IPS DF 6.9 (cell line): Measurements from ENCODE around the gene CBFA2T2.
"Not testable (repeated sequence)": the region's sequence is repeated elsewhere in the genome, so short reads cannot be mapped to it uniquely, and the experiment has no call there.

Experiments used
- DNase-seq: peaks from one replicate; pipeline ENCODE4 v3.0.0-alpha.2; 2013; ENCODE audit warnings: low read depth, low spot score
- H3K27ac ChIP-seq: one replicate; pipeline ENCODE4 v1.5.1; 2013; ENCODE audit warnings: low read length, control low read depth
- H3K27me3 ChIP-seq: 2 replicates; pipeline ENCODE4 v1.6.1; 2013; ENCODE audit warnings: mild to moderate bottlenecking, low read length; ENCODE audit not compliant: control insufficient read depth, insufficient read depth
- H3K36me3 ChIP-seq: 2 replicates; pipeline ENCODE4 v1.6.1; 2013; ENCODE audit warnings: low read length; ENCODE audit not compliant: control insufficient read depth, insufficient read depth
- H3K4me1 ChIP-seq: 2 replicates; pipeline ENCODE4 v1.6.1; 2013; ENCODE audit warnings: low read length; ENCODE audit not compliant: control insufficient read depth, insufficient read depth
- H3K4me3 ChIP-seq: 2 replicates; pipeline ENCODE4 v1.5.1; 2013; ENCODE audit warnings: mild to moderate bottlenecking, low read length
- H3K9me3 ChIP-seq: 2 replicates; pipeline ENCODE4 v1.6.1; 2013; ENCODE audit warnings: low read length, inconsistent platforms; ENCODE audit not compliant: control insufficient read depth, insufficient read depth
- WGBS: extraction: QIAGEN DNeasy Blood & Tissue Kit; methylation state at CpG from one replicate; pipeline ENCODE4 v1.1.7; 2013; ENCODE audit warnings: mixed read lengths, missing lambda C conversion rate; ENCODE audit not compliant: insufficient read length, insufficient coverage; 5-methylcytosine and 5-hydroxymethylcytosine counted together

The CBFA2T2 gene

DNA sequence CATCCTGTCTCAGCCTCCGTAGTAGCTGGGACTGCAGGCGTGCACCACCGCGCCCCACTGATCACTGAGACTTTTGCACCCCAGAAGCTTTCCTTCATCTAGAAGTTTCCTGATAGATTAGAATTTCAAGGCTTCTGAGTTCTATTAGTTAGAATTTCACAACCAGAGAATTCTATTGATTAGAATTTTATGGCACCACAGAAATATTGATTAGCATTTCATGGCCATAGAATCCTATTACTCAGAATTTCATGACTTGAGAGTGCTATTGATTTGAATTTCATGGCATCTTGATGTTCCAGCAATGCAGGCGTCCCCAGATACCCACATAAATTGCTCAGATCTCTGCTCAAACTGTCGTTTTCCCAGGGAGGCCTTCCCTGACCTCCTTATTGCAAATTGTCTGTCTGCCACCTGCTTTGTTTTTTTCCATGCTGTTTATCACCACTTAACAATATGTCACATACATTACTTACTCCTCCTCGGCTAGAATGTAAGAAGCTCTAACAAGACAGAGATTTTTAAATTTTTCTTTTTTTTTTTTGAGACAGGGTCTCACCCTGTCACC lies 16.9 kb upstream of the CBFA2T2 start:
- H3K27me3 ChIP-seq, result no peaks in the 10 kb centered on the region
- DNase-seq, result no peak
- no peaks in the 10 kb centered on the region for H3K36me3 ChIP-seq
- H3K4me1 ChIP-seq, result peaks cover 2% of the 10 kb centered on the region; the same call in 1 of the 2 replicates
- no CpG with 5 or more reads among the region's 7 CpGs for WGBS
- H3K4me3 ChIP-seq, result no peak overlapping the region
- no peak overlapping the region for H3K27ac ChIP-seq
- no peaks in the 10 kb centered on the region for H3K9me3 ChIP-seq

DNA sequence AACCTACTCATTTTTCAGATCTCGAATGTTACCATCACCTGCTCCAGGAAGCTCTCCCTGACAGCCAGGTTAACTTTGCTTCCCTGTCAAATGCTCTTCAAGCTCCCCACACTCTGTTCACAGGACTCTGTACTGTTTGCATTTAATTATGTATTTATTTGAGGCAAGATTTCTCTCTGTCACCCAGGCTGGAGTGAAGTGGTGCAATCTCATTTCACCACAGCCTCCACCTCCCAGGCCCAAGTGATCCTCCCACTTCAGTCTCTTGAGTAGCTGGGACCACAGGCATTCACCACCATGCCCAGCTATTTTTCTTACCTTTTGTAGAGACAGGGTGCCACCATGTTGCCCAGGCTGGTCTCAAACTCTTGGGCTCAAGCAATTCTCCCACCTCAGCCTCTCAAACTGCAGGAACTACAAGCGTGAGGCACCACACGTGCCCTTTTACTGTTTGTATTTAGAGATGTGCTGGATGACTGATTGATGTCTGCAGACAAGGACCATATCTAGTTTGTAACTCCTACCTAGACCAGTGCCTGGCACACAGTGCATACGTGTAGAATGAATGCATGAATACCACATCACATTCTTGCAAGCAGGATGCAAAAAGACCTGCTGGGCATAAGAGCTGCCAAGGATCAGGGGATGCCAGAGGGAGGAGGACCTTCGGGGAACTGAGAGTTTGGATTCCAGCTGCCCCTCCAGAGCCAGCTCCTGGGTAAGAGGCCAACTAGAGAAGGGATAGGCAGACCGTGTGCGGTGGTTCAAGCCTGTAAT lies 15.6 kb upstream of the CBFA2T2 start:
- Histone ChIP-seq H3K27me3 (no peaks in the 10 kb centered on the region), H3K4me3 (no peak overlapping the region), H3K4me1 (peaks cover 2% of the 10 kb centered on the region; the same call in 1 of the 2 replicates), H3K27ac (no peak overlapping the region), H3K36me3 (no peaks in the 10 kb centered on the region), H3K9me3 (no peaks in the 10 kb centered on the region)
- WGBS, result no CpG with 5 or more reads among the region's 7 CpGs
- no peak for DNase-seq

DNA sequence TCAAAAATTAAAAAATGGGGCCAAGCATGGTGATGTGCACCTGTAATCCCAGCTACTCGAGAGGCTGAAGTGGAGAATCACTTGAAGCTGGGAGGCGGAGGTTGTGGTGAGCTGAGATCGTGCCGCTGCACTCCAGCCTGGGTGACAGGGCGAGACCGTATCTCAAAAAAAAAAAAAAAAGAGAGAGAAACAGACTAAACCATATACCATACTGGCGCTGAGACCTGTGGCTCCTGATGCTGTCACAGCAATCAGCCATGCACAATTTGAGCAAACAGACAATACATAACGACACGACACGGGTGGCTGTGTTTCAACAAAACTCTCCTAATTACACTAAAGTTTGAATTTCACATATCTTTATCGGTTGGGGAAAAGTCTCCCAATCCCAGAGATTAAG lies 14.9 kb upstream of the CBFA2T2 start:
- WGBS, result no CpG with 5 or more reads among the region's 11 CpGs
- Histone ChIP-seq H3K27ac (no peak overlapping the region), H3K9me3 (no peaks in the 10 kb centered on the region), H3K4me1 (peaks cover 2% of the 10 kb centered on the region; the same call in 1 of the 2 replicates), H3K27me3 (no peaks in the 10 kb centered on the region), H3K4me3 (no peak overlapping the region), H3K36me3 (no peaks in the 10 kb centered on the region)
- DNase-seq, result no peak

DNA sequence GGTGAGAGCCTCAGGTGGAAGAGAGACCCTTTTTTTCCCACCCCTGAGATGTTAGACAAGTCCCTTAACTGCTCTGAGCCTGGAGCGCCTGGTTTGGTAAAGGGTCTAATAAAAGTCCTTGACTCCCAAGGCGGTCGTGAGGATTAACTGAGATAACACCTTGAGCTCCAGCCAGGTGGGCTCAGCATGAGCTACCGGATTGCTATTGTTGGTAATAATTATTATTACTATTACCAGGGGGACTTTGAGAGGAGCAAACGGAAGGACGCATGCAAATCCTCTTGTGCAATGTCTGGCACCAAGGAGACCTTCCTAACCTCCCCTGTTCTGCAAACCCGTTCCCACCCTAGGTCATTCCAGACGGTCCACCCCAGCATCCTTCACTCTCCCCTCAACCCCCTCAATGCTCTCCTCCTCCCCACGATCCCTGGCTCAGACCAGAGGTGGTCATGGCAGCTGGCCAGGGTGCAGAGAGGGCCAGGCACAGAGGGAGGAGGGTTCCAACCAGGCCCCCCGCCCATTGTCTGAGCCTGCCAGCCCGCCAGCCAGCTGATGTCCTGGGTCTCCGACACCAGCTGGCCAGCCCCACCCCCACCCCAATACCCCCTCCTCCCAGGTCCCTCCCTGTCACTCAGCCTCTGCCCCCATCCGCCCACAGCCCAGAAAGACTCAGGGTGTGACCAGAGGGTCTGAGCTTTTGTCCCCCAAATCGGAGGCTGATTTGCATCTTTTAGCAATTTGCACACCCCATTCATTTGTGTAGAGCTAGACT lies 14.3 kb upstream of the CBFA2T2 start:
- no peak overlapping the region for H3K27ac ChIP-seq
- WGBS, result no CpG with 5 or more reads among the region's 14 CpGs
- peaks cover 2% of the 10 kb centered on the region; the same call in 1 of the 2 replicates for H3K4me1 ChIP-seq
- H3K36me3 ChIP-seq, result no peaks in the 10 kb centered on the region
- no peak overlapping the region for H3K4me3 ChIP-seq
- no peaks in the 10 kb centered on the region for H3K27me3 ChIP-seq
- DNase-seq, result no peak
- no peaks in the 10 kb centered on the region for H3K9me3 ChIP-seq

DNA sequence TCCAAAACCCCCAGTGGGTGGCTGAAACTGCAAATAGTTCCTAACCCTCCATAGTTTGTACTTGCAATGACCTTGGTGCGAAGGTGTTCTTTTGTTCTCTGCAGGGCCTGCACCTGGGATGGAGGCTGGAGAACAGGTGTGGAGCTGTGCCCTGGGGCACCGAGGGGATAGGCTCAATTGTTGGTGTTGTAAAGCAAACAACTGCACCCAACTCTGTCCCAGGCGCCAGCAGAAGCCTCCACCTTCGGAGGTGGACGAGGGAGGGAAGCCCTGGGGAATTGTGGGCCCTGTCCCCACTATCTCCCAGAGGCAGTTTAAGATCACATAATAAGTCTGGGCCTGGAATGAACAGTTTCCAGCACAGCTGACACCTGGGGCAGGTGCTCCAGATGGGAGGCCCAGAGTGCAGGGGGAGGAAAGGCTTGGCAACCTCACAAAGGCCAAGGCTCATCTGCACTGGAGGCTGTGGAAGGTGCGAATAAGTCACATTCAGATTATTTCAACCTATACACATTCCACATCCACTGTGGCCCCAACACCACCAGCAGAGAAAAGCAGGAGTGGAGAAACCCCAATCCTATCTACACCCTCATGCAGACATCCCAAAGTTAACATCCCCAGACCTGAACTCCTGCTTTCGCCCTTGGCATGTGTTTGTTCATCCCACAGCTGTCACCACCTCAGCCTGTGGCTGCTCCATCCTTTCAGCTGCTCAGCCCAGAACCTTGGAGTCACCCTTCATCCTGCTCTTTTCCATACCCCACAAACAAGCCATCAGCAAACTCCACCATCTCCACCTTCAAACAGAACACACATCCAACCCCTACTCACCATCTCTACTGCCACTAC lies 12.3 kb upstream of the CBFA2T2 start:
- no CpG with 5 or more reads among the region's 7 CpGs for WGBS
- Histone ChIP-seq H3K27me3 (no peaks in the 10 kb centered on the region), H3K27ac (no peak overlapping the region), H3K4me3 (no peak overlapping the region), H3K36me3 (no peaks in the 10 kb centered on the region), H3K9me3 (no peaks in the 10 kb centered on the region), H3K4me1 (peaks cover 2% of the 10 kb centered on the region; the same call in 1 of the 2 replicates)
- DNase-seq, result no peak

DNA sequence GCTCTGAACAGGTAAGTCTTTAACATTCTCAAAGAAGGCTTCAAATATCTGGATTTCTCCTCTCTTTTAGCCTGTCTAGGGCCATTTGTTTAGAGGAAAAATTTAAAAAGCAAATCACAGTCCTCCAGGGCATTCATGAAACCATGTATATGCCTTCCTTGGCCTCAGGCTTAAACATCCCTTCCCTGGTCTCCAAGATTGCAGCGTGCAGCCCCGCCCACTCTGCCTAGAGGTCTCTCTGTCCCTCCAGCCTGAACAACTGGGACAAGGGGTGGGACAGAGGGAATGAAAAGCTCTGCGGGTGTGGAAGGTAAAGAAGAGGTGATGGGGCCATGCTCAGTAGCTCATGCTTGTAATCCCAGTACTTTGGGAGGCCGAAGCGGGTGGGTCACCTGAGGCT lies 9.8 kb upstream of the CBFA2T2 start:
- H3K36me3 ChIP-seq, result no peaks in the 10 kb centered on the region
- WGBS, result no CpG with 5 or more reads among the region's 5 CpGs
- H3K4me3 ChIP-seq, result no peak overlapping the region
- DNase-seq, result no peak
- no peaks in the 10 kb centered on the region for H3K9me3 ChIP-seq
- no peak overlapping the region for H3K27ac ChIP-seq
- peaks cover 2% of the 10 kb centered on the region; the same call in 1 of the 2 replicates for H3K4me1 ChIP-seq
- H3K27me3 ChIP-seq, result no peaks in the 10 kb centered on the region

DNA sequence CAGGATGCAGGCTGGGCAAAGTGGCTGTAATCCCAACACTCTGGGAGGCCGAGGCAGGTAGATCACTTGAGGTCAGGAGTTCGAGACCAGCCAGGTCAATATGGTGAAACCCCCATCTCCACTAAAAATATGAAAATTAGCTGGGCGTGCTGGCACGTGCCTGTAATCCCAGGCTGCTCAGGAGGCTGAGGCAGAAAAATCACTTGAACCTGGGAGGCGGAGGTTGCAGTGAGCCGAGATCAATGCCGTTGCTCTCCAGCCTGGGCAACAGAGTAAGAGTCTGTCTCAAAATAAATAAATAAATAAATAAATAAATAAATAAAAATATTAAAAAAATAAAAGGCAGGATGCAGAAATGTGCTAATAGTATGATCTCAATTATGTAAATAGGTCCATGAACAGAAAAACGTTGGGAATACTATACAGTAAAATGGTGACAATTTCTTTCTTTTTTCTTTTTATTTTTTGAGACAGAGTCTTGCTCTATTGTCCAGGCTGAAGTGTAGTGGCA lies 8.4 kb upstream of the CBFA2T2 start:
- H3K4me1 ChIP-seq, result no peaks in the 10 kb centered on the region
- no peaks in the 10 kb centered on the region for H3K27me3 ChIP-seq
- WGBS, result no CpG with 5 or more reads among the region's 8 CpGs
- H3K4me3 ChIP-seq, result no peak overlapping the region
- no peaks in the 10 kb centered on the region for H3K9me3 ChIP-seq
- DNase-seq, result no peak
- H3K27ac ChIP-seq, result no peak overlapping the region
- no peaks in the 10 kb centered on the region for H3K36me3 ChIP-seq

DNA sequence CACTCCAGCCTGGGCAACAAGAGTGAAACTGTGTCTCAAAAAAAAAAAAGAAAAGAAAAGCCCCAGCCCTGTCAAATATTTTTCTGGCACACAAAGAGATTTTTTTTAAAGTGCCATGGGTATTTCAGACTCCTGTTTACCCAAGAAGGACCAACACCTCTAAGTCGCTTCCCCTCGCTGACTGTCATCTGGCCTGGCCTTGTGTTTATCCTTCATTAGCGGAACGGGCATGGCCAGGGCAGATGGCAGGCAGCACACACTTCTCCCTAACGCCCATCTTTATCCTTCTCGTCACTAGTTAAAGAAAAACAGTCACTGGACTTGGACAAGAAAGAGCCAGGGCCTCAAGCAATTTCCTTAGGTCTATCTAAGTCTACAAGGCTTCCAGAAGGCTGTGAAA lies 7.3 kb upstream of the CBFA2T2 start:
- Histone ChIP-seq H3K27me3 (no peaks in the 10 kb centered on the region), H3K4me1 (no peaks in the 10 kb centered on the region), H3K9me3 (no peaks in the 10 kb centered on the region), H3K36me3 (no peaks in the 10 kb centered on the region), H3K4me3 (no peak overlapping the region), H3K27ac (no peak overlapping the region)
- DNase-seq, result no peak
- no CpG with 5 or more reads among the region's 6 CpGs for WGBS

DNA sequence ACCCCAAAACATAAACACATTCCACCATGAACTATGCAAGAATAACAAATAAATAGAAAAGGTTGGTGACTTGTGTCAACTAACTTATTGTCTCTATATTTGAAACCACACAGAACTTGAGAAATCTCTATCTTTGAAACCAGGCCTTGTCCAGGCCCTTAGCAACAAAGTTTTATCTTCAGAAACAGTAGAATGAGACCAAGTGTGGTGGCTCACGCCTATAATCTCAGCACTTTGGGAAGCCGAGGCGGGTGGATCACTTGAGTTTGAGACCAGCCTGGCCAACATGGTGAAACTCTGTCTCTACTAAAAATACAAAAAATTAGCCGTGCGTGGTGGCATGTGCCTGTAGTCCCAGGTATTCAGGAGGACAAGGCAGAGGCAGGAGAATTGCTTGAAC lies 6.7 kb upstream of the CBFA2T2 start:
- WGBS, result no CpG with 5 or more reads among the region's 5 CpGs
- H3K9me3 ChIP-seq, H3K4me3 ChIP-seq, H3K27me3 ChIP-seq, DNase-seq, H3K4me1 ChIP-seq, H3K27ac ChIP-seq, H3K36me3 ChIP-seq: not testable (repeated sequence)

DNA sequence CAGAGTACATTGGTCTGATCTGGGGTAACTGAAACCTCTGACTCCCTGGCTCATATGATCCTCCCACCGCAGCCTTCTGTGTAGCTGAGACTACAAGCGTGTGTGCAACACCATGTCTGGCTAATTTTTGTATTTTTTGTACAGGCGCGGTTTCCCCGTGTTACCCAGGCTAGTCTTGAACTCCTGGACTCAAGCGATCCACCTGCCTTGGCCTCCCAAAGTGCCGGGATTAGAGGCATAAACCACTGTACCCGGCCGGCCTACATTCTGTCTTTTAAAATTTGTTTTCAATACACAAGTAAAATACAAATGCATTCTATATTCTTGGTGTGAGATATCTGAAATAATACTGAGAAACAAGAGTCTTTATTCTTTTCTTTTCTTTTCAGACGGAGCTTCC lies 1.7 kb upstream of the CBFA2T2 start:
- no peak for DNase-seq
- no peaks in the 10 kb centered on the region for H3K9me3 ChIP-seq
- H3K4me1 ChIP-seq, result no peaks in the 10 kb centered on the region
- H3K27me3 ChIP-seq, result no peaks in the 10 kb centered on the region
- no peak overlapping the region for H3K4me3 ChIP-seq
- no peaks in the 10 kb centered on the region for H3K36me3 ChIP-seq
- no CpG with 5 or more reads among the region's 10 CpGs for WGBS
- no peak overlapping the region for H3K27ac ChIP-seq
